NCI-H1694 (cell line): ENCODE results near the gene REC114.
"Not testable (repeated sequence)": the region's sequence is repeated elsewhere in the genome, so short reads cannot be mapped to it uniquely, and the experiment has no call there.

Experiments used
- DNase-seq: peaks from one replicate; lab custom pipeline; 2025; lab: John Stamatoyannopoulos, UW

Gene REC114

DNA sequence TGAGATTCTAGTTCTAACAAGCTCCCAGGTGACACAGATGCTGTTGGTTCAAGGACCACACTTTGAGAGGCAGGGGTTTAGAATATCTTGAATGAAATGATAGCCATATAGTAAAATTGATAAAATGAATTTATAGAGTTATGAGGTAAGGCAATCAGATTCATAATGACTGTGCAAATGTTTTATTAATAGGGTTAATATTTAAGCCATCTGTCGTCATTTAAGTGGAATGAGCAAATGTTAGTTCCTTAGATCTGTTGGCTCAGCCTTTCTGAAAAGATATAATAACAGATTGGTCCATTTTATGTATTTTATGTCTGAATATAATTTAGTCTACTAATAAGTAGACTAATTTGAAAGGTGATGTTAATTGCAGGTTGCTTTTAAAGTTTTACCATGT, 12.9 kb downstream of the REC114 start:
- no peak for DNase-seq

DNA sequence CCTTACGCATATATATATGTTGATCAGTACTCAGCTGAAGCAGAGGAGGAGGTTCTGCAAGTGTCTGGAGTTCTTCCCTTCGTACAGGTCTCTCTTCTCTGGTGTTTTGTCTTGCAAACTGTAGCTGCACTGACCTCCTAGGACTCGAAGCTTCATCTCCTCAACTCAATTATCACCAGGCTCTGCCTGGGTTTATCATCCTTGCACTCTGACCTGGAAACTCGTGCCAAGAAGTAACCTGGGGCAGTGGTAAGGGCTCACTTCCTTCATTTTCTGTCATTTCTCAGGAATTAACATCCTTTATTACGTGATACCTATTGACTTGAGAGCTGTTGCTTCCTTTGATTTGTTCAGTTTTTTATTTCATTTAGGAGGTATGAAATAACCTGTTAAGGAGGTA, 14.4 kb downstream of the REC114 start:
- no peak for DNase-seq

DNA sequence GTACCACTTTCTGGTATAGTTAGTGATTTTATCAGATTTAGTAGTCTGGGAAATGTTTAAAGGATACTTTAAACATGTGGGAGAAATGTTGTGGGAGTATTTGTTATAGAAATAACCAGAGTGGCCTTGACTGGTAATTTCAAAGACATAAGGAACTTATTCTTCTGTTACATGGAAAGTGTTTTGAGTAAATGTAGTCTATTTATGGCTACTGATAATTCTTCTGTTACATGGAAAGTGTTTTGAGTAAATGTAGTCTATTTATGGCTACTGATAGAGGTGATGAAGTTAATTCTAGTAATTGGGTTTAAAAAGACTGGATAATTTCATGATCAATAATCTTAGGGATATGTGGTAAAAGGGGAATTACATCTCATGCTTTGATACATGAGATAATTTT, 17.7 kb downstream of the REC114 start:
- DNase-seq: no peak

DNA sequence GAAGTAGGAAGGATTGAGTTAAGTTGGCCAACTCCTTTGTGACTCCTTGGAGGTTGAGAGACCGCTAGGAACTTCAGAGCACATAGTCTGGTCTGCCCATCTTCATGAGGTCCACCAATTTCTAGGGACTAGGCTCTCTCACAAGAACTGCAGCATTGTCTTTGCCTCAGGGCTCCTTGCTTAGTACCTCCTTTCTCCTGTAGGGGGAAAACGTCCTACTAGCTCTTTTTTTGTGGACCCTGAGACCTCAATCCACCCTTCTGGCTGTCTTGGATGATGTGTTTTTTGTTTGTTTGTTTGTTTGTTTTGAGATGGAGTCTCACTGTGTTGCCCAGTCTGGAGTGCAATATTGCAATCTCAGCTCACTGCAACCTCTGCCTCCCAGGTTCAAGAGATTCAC, 21.6 kb downstream of the REC114 start:
- DNase-seq: no peak

DNA sequence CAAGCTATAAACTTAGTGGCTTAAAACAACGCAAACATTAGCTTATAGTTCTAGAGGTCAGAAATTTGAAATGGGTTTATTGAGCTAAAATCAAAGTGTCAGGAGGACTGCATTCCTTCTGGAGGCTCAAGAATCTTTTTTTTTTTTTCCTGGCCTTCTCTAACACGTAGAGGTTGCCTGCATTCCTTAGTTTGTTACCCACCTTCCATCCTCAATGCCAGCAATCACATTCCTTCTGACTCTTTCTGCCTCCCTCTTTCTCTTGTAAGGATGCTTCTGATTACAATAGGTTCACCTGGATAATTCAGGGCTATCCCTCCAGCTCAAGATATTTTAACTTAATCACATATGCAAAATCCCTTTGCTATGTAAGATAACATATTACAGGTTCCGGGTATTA, 24.8 kb downstream of the REC114 start:
- DNase-seq: no peak

DNA sequence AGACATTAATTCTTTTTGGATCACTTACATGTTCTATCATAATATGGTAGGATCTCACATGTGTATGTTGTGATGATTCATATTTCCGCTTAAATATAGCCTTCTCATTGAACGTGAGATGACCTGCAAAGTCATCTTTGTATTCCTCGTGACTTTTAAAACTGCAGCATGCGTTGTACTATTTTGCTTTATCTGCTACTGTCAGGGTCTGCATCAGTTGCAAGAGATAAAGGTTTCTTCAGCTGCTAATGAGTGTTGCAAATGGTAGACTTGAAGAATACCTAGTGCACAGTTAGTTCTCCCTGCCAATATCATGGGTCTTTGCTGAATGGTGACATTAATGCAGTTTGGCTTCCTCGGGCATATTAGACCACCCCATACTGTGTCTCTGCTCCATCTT, 31.8 kb downstream of the REC114 start:
- DNase-seq: no peak

DNA sequence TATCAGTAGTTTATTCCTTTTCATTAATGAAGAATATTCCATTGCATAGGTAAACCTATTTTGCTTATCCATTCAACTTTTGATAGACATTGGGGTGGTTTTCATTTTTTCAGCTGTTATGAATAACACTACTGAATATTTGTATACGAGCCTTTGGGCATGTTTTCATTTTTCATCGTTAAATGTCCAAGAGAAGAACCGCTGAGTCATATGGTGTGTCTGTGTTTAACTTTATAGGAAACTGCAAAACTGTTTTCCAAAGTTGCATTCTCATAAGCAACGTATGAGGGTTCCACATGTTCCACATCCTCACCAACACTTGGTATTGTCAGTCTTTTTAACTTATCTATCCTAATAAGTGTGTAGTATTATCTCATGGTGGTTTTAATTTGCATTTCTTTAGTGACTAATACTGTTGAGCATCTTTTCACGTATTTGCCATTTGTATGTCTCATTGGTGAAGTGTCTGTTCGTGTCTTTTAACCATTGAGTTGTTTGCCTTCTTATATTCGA, 33.8 kb downstream of the REC114 start:
- no peak for DNase-seq

DNA sequence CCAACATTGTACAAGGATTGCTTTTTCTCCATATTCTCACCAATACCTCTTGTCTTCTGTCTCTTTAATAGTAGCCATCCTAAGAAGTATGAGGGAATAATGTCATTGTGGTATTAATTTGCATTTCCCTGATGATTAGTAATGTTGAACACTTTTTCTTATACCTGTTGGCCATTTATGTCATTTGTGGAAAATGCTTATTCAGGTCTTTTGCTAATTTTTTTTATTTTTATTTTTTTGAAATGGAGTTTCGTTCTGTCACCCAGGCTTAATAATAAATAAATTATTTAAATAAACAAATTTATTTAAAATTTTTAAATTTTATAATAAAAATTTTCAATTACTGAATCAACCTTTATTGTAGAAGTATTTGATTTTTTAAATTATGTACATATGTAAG, 37.1 kb downstream of the REC114 start:
- DNase-seq: no peak

DNA sequence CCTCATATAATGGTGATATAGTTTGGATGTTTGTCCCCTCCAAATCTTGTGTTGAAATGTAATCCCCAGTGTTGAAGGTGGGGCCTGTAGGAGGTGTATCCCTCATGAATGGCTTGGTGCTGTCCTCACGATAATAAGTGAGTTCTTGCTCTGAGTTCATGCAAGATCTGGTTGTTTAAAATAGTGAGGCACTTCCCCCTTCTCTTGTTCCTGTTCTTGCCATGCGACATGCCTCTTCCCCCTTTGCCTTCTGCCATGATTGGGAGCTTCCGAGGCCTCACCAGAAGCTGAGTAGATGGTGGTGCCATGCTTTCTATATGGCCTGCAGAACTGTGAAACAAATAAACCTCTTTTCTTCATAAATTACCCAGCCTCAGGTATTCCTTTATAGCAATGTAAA, 39.2 kb downstream of the REC114 start:
- no peak for DNase-seq

DNA sequence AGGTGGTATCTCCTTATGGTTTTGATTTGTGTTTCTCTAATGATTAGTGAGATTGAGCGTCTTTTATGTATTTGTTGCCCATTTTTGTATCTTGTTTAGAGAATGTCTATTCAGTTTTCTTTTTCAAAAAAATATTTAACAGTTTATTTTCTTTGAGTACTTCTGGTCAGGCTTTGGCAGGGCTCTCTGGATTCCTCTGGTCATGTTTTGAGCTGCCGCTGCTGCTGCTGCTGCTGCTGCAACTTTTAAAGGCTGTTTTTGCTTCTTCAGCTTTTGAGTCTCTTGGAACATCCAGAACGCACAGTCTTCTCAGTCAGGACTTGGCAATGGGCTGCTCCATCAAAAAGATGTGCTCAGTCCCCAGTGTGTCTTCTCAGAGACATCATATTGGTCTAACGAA, 40.1 kb downstream of the REC114 start:
- no peak for DNase-seq

DNA sequence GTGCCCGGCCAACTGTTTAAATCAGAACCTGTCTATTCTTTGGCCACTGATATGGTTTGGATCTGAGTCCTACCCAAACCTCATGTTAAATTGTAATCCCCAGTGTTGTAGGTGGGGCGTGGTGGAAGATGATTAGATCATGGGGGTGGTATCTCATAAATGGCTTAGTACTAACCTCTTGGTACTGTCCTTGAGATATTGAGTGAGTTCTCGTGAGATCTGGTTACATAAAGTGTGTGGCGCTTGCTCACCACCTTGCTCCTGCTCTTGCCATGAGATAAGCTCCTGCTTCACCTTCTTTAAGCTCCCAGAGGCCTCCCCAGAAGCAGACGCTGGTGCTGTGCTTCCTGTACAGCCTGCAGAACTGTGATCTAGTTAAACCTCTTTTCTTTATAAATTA, 42.4 kb downstream of the REC114 start:
- DNase-seq: no peak

DNA sequence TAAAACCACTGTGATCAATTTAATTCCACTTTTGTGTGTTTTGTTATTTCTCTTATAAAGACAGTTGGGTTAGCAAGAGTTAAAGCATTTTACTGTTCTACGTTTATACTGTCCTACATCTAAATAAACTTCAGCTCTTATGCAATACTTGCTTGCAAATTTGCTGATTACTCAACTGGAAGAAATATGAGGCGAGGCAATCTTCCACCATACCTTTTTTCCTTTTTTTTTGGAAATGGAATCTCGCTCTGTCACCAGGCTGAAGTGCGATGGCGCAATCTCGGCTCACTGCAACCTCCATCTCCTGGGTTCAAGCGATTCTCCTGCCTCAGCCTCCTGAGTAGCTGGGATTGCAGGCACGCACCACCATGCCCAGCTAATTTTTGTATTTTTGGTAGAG, 42.9 kb downstream of the REC114 start:
- not testable (repeated sequence) for DNase-seq

DNA sequence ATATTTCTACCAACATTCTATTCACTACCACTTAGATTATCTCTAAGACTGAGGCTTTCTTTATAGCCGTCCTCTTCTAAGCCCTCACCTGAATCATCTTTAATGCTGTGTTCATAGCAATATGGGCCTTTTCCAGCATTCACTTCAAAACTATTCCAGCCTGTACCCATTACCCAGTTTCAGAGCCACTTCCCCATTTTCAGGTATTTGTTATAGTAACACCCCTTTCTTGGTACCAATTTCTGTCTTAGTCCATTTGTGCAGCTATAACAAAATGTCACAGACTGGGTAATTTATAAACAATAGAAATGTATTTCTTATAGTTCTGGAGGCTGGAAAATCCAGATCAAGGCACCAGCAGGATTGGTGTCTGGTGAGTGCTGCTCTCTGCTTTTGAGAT, 45.7 kb downstream of the REC114 start:
- DNase-seq: no peak

DNA sequence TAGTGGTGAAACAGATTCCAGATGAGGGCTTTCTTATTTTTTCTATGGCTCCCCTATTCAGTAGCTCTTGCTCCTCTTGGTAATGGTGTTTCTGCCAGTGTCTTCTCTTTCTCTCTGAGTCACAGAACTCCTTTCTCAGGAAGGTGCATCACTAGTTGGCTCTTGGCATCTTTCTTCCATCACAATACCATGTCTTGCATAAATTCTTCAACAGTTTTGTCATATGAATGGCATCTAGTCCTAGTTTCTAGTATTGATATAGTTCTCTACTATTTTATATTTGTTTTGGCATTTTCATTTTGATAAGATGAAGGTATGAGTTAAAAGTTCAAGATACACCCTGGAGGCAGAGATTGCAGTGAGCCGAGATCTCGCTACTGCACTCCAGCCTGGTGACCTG, 51.0 kb downstream of the REC114 start:
- no peak for DNase-seq

DNA sequence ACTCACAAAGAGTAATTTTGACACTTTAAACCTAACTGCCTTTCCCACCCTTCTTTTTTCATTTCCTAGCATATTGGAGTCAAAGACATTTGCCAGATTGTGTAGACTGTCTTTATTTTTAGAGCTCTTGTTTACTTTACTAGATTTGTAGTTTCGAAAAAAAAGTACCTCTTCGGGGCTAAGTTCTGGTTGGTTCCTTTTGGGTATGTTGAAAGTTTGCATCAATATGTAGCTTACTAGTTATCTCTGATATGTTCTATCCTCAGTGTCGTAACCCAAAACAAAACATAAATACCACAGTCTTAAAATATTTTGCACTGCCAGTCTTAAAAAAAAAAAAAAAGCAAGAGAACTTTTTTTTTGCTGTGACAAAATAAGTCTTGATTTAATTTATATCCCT, 52.2 kb downstream of the REC114 start:
- no peak for DNase-seq

DNA sequence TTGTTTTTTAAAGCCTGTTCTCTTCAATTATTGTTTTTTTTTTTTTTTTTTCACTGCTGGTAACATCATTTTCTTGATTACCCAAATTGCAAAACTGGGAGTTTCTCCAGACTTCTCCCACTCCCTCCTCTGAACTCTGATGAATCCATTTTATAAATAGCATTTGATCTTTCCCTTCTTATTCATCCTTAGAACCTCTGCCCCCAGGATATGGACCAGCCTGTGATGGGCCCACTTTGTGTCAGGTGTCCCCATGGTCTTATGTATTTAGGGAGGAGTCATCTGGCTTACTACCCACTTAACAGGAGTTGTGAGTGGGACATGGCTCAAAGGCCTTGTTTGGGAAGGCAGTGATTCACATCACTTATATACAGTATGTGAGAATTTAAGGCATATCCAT, 57.7 kb downstream of the REC114 start:
- DNase-seq: no peak

DNA sequence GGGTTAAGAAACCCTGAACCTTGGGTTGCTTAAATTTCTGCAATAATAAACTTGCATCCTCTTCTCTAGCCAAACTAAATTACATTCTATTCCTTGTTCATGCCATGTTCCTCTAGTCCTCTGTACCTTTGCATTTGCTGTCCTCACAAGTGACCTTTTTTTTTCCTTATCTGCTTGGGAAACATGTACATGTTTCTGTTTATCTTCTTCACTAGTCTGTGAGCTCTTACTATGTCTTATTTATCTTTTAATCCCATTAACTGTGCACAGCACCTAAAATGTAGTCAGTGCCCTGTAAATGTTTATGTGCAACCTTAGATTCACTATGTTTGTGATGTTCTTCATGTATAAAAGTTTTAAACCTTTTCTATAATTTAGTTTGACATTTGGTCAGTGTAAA, 61.9 kb downstream of the REC114 start:
- no peak for DNase-seq

DNA sequence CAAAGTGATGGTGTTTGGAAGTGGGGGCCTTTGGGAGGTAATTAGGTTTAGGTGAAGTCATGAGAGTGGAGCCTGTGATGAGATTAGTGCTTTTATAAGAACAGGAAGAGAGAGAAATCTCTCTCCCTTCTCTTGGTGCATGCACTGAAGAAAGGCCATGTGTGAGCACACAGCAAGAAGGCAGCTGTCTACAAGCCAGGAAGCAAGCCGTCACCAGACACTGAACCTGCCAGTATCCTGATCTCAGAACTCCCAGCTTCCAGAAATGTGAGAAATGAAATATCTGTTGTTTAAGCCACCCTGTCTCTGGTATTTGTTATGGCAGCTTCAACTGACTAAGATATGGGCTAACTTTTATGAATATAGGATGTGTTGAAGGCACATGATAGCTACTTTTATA, 72.6 kb downstream of the REC114 start:
- no peak for DNase-seq

DNA sequence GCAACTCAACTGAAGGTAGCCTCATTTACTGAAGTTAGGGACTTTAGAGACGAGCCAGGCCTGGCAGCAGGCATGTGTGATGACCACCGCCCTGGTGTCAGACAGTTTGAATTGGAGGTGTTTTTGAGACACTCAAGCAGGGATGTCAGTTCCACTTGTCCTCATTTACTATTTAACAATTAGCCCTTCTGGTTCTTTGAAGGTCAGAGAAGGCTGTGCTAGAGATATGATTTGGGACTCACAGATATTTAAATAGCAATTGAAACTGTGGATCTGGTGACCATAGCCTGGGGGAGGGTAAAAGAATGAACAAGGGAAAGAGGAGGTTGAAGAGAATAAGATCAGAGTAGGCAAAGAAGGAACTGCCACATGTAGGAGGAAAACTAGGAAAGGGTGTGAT, 74.6 kb downstream of the REC114 start:
- no peak for DNase-seq

DNA sequence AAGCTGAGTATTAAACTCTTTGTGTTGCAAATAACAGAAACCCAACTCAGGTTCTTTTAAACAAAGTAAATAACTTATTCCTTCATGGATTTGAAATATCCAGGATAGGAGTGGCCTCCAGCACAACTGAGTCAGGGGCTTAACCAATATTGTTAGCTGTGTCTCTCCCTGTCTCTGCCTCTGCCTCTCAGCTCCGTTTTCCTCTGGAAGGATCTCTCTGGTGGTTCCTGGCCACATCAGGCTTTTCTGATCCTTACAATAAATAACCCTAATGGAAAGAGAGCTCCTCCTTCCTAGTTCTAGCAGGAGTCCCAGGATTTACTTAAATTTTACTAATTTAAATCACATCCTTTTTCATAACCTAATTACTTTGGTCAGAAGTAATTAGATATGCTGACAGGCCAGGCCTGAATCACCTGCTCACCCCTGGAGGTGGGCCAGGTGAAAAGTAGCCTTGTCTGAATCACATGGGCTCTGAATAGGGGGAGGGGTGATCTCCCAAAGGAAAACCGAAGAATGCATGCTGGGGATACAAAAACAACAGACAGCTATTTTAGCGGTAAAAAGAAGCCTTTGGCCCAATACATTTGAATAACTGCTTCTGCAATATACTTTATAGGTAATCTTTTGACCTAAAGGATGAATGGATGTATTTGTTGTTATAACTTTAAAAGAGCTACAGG, 75.4 kb downstream of the REC114 start:
- DNase-seq: no peak

DNA sequence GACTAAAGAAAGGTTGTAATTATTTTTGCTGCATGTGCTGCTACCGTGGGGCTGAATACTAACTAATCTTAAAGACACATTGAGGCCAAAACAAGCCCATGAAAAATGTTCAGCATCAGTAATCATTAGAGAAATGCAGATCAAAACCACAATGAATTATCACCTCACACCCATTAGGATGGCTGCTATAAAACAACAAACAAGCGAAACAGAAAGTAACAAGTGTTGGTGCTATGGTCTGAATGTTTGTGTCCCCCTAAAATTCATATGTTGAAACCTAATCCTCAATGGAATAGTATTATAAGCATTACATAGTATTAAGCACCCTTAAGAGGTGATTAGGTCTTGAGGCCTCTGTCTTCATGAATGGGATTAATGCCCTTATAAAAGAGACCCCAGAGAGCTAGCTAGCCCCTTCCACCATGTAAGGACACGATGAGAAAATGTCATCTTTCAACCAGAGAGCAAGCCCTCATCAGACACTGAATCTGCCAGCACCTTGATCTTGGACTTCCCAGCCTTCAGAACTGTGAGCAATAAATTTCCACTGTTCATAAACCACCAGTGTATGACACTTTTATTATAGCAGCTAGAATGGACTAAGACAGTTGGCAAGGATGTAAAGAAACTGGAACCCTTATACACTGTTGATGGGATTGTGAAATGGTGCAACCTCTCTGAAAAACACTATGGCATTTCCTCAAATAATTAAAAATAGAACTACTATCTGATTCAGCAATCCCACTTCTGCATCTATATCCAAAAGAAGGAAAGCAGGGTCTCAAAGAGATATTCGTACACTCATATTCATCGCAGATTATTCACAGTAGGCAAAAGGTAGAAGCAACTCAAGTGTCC, 76.1 kb downstream of the REC114 start:
- DNase-seq: no peak

DNA sequence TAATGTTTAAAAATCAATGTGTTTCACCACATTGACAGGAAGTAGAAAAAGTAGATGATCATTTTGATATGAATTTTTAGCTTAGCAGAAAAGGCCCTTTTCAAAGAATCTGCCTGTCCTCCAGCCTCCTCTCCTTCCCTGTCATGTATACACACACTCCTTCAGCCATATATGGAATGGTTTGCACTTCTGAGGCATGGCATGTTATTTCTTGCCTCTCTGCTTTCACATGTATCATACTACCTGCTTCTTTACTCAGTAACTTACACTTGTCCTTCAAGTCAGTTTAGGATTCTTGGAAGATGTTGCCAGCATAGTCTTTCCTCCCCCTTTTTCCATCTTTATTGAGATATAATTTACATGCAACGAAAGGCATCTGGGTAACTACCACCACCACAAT, 79.0 kb downstream of the REC114 start:
- no peak for DNase-seq

DNA sequence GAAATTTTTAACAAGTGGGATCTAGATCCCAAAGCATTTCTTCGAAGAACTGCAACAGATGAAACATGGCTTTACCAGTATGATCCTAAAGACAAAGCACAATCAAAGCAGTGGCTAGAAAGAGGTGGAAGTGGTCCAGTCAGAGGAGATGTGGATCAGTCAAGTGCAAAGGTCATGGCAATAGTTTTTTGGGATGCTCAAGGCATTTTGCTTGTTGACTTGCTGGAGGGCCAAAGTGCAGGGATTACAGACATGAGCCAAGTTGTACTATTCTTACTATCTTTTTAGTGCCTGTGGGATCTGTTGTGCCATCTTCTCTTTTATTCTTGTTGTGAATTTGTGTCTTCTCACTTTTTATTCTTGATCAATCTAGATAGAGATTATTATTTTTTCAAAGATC, 82.0 kb downstream of the REC114 start:
- no peak for DNase-seq

DNA sequence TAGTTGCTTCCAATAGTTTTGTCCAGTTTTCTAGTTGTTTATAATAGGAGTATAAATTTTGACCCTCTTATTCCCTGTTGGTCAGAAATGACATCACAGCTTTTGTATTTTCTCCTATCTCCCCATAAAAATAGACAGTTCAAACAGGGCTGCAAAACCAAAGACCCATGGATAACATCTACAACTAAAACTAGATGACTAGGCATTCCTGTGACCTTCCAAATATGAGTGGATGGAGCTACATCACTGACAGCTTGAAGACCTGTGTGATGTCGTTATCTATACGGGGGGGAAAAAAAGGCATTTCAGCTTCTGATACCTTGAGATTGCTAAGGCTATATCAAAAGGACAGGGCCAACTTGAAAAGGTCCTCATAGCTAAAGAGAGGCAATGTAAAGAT, 84.6 kb downstream of the REC114 start:
- DNase-seq: no peak
